Measurements from ENCODE around the gene ERVK3-1.
"Not testable (repeated sequence)": the region's sequence is repeated elsewhere in the genome, so short reads cannot be mapped to it uniquely, and the experiment has no call there.

Gene ERVK3-1

DNA sequence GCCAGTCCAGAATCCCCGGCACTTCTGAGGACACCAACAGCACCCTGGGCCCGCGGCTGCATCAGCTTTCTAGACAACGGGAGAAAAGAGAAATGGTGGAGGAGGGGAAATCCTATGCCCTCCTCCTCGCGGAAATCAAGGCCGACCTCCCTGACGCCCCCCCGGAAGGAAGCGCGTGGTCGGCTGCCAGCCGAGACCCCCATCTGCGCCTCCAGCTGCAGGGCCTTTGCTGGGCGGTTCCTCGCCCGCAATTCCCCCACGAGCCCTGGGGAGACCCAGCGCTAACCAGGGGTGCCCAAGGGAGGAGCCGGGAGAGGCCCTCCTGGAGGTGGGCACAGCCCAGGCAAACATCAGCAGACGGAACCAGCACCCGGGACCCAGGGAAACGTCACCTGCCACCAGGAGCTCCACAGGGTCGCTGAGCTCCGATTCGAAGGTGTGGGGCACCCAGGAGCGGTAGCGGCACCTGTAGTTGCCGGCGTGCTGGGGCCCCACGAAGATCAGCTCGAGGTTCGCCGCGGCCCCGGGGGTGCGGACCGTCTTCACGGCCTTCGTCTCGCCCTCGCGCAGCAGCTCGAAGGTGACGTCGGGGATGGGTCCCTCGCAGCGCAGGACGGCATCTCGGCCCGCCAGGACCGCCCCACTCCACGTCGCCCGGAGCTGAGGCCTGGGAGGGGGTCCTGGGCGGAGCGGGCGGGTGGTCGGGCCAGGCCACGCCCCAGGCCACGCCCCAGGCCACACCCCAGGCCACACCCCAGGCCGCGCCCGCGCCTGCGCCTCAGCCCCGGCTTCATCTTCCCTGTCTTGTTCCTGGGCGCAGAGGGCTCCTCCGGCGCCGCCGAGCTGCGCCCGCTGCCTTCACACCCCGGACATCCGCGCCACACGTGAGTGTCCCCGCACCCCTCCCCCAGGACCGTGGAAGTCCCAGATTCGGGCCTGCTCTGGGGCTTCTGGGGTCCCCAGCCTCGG, 42.1 kb downstream of the ERVK3-1 start:
- DNase-seq: peak; percentile 60

DNA sequence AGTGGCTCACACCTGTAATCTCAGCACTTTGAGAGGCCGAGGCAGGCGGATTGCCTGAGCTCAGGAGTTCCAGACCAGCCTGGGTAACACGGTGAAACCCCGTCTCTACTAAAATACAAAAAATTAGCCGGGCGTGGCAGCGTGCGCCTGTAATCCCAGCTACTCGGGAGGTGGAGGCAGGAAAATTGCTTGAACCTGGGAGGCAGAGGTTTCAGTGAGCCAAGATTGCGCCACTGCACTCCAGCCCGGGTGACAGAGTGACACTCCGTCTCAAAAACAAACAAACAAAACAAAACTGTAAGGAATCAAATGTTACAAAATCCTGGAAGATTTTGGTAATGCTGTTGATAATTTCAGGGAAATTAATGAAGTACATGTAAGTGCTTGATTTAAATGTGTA, 42.9 kb downstream of the ERVK3-1 start:
- DNase-seq: not testable (repeated sequence)

DNA sequence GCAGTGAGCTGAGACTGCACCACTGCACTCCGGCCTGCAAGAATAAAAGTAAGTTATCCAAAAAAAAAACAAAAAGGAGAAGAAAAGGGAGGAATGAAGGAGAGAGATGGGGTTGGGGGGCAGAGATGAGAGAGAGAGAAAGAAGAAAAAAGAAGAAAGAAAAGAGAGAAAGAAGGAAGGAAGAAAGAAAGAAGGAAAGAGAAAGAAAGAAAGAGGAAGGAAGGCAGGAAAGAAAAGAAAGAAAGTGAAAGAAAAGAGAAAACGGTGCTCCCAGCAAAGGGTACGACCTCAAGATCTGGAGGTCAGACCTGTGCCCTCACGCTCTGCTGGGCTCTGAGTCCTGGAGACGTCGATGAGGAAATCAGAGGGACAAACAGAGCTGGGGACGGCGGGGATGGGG, 44.4 kb downstream of the ERVK3-1 start:
- no peak for DNase-seq

DNA sequence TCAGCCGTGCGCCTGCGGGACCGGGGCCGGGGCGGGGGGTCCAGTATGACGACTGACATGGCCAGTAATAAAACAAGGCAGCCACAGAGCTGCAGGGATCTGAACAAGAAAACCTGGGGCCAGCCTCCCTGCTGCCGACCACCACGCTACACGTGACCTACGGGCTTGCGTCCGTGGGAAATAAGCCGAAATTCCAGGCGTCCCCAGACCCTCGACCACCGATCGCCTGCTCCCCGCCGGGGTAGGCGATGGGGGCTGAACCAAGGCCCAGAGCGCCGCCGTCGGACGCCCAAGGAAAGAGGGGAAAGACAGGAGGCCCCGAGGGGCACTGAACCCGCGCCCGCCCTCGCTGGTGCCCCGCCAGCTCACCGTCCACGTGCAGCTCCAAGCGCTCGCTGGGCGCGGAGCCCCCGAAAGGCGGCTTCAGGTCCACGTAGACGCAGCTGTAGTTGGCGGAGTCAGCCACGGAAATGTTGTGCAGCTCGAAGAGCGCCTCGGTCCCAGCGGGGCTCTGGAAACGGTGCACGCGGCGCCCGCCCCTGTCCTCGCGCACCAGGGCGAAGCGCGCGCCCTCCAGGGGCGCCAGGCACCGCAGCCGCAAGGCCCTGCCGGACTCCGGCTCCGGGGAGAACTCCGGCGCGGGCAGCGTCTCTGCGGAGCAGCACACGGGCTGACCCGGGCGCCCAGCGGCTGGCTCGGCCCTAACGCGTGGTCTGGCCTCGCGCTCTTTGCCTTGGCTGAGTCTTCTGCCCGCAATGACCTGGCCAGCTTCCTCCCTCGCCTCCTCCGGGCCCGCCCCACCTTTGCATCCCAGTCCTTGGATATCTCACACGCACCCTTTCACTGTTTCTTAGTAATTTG, 45.1 kb downstream of the ERVK3-1 start:
- no peak for DNase-seq

DNA sequence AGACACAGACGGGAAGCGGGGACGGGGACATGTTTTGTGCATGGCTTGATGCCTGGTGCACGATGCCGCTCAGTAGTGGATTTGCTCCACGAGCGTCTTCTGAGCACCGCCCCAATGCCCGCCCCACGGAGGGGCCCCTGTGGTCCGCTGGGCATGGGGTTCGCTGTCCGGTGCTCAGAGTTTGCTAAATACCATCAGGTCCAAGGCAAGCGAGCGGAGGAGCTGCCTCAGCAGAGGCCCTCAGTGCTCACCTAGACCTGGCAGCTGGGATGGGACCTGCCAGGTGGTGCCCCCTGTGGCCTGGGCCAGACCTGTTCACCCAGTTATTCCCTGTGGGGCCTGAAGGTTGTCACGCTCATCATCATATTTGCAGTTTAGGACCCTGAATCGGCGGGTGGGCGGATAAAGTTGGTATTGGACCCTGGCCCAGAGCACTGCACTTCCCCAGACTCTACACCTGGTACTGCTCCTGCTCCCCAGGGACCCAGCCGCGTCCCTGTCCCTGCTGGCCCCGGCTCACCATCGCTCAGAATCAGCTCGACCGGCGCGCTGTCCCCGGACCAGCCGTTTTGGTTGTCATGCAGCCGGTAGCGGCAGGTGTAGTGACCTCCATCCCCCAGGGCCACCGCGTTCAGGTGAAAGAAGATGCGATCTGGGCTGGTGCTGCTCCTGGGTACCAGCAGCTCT, 45.8 kb downstream of the ERVK3-1 start:
- DNase-seq: no peak

DNA sequence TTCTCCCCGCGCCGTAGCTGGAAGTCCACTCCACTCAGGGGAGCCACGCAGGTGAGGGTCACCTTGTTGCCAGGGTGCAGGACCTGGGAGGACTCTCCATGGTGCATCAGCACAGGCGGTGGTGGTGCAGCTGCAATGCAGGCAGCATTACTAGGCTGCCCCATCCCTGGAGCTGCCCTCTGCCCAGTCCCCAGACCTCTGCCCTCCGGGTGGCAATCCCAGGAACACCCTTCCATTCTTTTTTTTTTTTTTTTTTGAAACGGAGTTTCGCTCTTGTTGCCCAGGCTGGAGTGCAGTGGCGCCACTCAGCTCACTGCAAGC, 46.3 kb downstream of the ERVK3-1 start:
- DNase-seq: no peak

DNA sequence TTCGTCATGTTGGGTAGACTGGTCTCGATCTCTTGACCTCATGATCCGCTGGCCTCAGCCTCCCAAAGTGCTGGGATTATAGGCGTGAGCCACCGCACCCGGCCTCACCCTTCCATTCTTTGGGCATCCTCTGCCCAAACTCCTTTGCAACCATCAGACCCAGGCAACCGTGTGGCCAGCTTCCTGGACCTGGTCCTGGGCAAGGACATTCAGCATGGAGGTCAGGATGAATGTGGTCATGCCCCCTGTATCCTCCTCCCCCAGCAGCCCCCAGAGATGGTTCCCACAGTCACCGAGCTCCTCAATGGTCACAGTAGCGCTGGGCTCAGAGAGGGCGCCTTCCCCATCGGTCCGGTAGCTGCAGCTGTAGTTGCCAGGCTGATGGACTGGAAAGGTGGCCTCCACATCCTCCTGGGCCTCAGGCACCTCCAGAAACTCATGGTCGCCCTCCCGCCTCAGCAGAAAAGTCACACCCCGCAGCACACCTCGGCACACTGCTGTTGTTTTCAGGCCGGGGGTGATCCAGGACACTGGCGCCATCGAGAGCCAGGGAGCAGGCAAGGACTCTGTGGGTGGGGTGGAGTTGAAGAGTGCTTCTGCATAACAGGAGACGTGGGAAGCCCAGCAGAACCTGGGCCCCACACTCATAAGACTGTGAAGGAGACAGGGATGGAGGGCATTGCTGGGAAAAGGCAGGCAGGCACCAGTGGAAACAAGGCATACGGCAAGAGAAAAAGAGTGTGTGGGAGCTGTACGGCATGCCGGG, 47.0 kb downstream of the ERVK3-1 start:
- no peak for DNase-seq

DNA sequence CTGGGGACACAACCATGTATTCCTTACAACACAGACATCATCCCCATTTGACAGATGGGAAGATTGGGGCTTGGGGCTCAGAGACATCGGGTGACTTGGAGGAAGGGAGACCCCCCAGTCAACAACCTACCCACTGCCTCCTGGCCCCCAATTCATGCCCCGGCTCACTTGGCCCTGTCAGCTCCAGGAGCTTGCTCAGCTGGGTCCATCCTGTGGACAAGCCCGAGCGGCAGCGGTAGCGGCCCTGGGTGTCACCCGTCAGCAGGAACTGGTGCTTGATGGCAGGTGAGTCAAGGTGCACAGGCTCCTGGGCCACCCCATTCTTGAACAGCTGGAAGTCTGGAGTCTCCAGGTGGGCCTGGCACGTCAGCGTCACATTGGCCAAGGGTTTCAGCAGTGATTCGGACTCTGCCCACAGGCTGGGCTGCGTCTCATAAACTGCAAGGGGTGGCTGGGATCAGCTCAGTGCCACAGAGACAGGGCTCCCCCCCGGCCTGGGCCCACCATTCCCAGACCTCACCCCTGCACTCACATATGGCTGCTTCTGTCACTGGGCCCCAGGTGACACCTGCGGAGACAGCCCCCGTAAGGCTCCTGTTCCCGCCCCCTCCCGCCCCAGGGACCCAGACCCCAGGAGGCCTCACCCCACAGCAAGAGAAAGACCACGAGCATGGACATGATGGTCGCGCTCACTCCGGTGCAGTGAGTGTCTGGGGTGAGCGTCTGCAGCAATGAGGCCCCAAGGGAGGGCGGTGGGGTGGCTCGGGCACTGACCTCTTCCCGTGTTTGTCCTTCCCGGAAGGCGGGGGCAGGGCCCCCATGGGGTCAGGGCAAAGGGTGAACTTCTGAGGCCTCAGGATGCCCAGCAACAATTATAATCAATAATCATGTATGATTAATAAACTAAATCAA, 47.8 kb downstream of the ERVK3-1 start, which contains the start of gene A1BG:
A1BG (minus strand) TSS at position 733 of the 912 bp plus-strand sequence; CDS start at position 678, 55 bp downstream.
- no peak for DNase-seq

DNA sequence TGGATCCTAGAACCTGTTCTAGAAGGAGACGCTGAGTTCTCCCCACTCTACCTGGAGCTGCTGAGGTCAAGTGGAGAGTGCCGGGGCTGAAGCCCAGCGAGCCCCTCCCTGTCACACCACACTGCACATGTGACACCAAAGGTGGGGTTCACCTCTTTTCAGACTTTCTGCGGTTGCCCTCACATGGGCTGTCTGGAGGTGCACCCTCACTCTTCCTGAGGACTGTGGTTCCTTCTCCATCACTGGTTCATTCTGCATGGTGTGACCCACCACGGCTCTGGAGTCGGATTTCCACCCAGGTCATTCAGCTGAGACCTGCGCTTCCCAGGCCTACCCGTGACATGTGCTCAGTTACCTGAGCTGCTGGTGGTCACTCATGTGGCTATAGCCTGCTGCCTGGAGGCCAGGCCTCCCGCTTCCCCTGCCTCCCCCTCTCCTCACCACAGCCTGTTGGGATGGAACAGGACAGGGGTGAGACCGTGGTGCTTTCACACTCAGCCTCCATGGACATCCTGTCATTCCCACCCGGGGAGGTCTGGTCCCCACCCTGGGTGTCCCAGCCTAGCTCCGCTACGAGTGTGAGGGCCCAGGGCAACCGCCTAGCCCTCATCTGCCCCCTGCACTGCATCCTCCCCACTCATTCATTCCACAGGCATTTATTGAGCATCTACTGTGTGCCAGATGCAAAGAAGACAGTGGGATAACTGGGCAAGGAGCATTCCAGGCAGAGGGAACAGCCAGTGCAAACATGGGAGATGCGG, 48.7 kb downstream of the ERVK3-1 start:
- DNase-seq: no peak

DNA sequence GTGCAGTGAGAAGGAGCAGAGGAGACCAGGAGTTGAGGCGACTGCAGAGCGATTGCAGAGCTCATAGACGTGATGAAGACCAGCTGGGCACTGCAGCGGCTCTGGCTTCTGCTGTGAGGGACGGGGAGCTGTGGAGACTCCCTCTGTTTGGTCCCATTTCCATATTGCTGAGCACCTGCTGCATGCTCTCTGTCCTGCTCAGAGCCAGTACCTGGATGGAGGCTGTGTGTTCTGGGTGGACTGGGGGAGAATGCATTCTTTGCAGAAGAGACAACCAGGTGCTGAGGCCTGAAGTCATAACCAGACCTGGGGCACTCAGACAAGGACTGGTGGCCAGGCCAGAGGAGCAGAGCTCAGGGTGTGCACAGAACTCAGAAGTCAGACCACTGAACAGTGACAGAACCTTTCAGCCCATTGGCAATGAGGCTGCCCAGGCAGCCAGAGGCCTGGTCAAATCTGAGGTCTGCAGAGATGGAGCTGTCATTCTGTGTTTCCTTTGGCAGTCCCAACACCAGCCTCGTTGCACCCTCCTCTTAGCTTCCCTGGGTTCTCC, 49.4 kb downstream of the ERVK3-1 start:
- DNase-seq: no peak

DNA sequence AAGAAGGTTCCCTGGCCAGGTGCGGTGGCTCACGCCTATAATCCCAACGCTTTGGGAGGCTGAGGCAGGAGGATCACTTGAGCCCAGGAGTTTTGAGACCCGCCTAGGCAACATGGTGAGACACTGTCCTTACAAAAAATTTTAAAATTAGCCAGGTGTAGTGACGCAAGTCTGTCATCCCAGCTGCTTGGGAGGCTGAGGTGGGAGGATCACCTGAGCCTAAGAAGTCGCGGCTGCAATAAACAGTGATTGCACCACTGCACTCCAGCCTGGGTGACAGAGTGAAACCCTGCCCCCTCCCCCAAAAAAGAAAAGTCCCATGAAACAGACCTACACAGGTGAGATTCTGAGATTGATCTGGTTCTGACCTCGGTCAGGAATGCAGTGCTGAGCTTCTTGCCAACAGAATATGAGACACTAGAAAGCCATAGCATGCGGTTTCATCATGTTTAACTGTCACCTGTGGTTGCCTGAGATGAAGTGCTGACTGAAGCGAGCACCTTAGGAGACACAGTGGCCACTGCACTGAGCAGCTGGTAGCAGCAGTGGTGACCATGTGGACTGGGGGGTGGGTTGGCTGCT, 50.1 kb downstream of the ERVK3-1 start:
- no peak for DNase-seq

DNA sequence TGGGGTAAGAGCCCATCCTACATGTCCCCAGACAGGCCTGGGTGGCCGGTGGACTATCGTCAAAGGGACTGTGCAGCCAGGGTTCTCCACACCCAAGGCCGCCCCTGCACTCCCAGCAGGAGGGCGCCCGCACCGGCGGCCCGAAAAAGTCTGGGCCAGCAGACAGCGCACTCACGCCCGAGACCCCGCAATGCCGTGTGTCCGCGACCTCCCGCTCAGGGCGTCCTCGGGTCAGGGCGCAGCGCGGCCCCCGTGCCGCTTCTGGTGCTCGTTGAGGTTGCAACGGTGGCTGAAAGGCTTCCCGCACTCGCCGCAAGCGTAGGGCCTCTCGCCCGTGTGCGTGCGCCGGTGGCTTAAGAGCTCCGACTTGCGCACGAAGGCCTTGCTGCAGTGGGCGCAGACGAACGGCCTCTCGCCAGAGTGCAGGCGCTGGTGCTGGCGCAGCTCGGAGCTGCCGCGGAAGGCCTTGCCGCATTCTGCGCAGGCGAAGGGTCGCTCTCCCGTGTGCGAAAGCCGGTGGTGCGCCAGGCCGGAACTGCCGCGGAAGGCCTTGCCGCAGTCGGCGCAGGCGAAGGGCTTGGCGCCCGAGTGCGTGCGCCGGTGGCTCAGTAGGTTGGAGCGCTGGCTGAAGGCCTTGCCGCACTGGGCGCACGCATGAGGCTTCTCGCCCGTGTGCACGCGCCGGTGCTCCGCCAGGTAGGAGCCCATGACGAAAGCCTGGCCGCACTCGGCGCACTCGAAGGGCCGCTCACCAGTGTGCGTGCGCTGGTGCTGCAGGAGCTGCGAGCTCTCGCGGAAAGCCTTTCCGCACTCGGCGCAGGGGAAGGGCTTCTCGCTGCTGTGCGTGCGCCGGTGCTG, 51.0 kb downstream of the ERVK3-1 start:
- peak; percentile 11 for DNase-seq

DNA sequence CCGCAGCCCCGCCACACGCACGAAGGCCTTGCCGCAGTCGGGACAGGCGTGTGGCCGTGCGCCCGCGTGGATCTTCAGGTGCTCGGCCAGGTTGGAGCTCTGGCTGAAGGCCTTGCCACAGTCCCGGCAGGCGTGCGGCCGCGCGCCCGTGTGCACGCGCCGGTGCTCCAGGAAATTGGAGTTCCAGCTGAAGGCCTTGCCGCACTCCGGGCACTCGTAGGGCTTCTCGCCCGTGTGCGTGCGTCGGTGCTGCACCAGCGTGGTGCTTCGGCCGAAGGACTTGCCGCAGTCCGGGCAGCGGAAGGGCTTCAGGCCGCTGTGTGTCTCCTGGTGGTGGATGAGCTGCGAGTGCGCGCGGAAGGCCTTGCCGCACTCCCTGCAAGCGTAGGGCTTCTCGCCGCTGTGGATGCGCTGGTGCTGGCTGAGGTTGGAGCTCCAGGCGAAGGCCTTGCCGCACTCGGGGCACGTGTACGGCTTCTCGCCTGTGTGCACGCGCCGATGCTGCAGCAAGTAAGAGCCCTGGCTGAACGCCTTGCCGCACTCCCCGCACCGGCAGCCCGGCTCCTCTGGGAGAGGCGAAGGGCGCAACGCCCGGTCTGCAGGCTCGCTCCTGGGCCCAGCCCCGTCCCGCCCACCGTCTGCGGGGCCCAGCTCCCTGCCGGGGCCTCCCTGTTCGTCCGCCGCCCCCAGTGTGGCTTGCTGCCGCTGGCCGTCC, 51.7 kb downstream of the ERVK3-1 start:
- no peak for DNase-seq

DNA sequence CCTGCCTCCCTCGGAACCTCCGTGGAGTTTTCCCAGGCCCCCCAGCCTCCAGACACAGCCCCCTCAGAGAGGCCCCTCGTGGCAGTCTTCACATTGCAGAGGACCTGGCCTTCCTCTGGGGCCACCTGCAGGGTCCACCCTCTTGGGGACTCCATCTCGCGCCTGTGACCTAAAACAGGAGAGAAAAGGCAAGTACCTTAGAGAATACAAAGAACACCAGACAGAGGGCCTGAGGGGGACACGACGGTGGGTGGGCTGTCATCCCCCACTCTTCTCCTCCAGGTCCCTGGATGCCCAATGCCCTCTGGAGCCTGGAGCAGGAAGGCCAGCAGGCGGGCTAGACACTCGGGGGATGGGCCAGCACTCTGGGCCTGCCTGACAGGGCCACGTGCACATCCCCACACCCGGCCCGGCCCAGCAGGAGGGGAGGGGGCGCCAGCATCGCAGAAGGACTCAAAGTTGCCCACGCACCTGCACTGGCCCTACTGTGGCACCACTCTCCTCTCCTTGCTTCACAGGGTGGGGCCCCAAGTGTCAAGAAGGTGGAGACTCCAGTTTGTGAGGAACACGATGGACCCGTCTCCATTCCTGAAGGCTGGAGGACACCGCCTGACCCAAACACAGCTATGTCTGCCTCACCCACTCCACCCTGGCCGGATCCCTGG, 52.4 kb downstream of the ERVK3-1 start:
- DNase-seq: no peak

DNA sequence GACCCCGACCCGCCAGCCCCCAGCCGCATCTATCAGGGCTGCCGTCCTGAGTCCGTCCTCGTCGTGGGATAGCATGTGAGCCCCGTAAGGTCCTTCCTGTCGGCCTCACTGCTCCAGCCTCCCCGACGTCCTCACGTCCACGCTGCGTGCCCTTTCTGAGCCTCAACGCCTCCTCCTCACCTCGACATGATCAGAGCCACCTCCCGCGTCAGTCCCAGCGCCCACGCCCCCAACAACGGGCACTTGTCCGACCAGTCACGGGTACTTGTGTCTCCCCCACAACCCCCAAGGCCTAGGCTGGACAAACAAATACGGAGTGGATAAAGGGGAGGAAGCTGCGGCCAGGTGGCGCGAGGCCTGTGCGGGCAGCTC, 56.7 kb downstream of the ERVK3-1 start:
- peak; percentile 11 for DNase-seq

DNA sequence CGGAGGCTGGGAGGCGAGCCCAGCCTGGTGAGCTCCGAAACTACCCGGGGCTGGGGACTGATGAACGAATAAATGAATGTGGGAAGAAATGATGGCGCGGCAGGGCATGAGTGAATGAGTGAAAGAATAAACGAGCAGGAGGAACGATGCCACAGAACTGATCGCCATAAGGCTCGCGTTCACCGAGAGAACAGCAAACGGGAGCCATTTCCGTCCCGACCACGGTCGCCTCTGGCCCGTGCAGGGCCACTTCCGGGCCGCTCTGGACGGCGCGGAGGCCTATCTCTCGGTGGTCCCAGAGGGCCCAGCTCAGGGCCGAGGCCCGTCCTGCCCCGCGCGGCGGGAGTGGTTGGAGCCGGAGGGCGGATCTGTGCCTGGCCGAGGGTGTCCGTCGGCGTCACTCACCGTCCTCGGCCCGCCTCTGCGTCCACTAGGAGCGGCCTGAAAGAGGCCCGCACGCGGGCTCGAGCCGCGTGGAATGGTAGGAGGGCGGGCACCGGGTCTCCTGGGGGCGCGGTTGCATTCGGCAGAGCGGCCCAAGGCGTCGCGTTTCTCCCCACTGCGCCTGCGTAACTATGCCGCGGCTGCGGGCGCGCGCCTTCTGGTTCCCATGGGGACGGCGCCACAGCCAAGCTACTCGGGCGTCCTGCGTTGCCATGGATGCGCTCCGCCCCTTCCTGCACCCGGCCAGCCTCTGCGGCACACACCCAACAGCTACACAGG, 57.3 kb downstream of the ERVK3-1 start, which contains the start of gene ZNF497:
ZNF497 (minus strand) TSS at position 480 of the 723 bp plus-strand sequence. CDS start 5,116 bp downstream, outside the sequence.
- peak; percentile 97 for DNase-seq

DNA sequence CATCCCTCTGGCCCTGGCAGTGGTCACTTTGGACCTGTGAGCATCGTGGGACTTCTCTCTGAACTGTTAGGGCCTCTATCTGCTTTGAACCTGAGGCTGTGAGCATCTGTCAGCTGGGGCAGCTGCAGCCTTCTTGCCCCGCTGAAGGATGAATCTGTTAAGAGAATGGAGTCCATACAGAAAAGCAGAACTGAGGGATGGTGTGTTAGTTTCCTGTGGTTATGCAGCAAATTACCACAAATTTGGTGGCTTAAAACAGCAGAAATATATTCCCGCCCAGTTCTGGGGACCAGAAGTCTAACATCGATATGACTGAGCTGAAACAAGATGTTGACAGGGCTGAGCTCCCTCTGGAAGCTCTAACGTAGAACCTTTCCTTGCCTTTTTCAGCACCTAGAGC, 59.0 kb downstream of the ERVK3-1 start:
- DNase-seq: no peak

Measured in CD4-positive, alpha-beta T cell treated with Interleukin-4 for 4 hours (primary cell).